Osteoblast (primary cell): ENCODE measurements around the gene CDK5R1. TPM values are rescaled to one million over a fixed set of nuclear protein-coding genes. Genes with fewer than 3 reads are reported as not detected.

Experiments used
- DNase-seq: peaks from one replicate; pipeline ENCODE4 v3.0.0; 2011; ENCODE audit warnings: low spot score, mixed read lengths; ENCODE audit not compliant: insufficient read length; ENCODE audit errors: missing footprints
- H2AFZ ChIP-seq: 2 replicates; pipeline ENCODE4 v1.6.0; 2011; ENCODE audit warnings: mild to moderate bottlenecking, low read length
- H3K27ac ChIP-seq: 2 replicates; pipeline ENCODE4 v1.5.1; 2011; ENCODE audit warnings: mild to moderate bottlenecking, low read depth, low read length, moderate library complexity
- H3K27me3 ChIP-seq: 2 replicates; pipeline ENCODE4 v1.6.0; 2012; ENCODE audit warnings: mild to moderate bottlenecking, control low read depth, inconsistent platforms, low read length, moderate library complexity; ENCODE audit not compliant: insufficient read depth
- H3K36me3 ChIP-seq: 2 replicates; pipeline ENCODE4 v1.5.1; 2011; ENCODE audit warnings: mild to moderate bottlenecking, low read length, control low read depth, moderate library complexity; ENCODE audit not compliant: insufficient read depth
- H3K4me1 ChIP-seq: 2 replicates; pipeline ENCODE4 v1.5.1; 2011; ENCODE audit warnings: mild to moderate bottlenecking, low read length, control low read depth, moderate library complexity; ENCODE audit not compliant: insufficient read depth
- H3K4me2 ChIP-seq: 2 replicates; pipeline ENCODE4 v1.6.0; 2011; ENCODE audit warnings: mild to moderate bottlenecking, low read length; ENCODE audit not compliant: insufficient read depth
- H3K4me3 ChIP-seq: fragments of 200-600 bp; sonication (generic); 3 replicates; pipeline ENCODE4 v1.5.1; 2012; ENCODE audit warnings: mild to moderate bottlenecking, low read length, inconsistent platforms; ENCODE audit not compliant: insufficient read depth
- H3K79me2 ChIP-seq: 2 replicates; pipeline ENCODE4 v1.6.0; 2012; ENCODE audit warnings: mild to moderate bottlenecking, low read length, control low read depth, inconsistent platforms; ENCODE audit not compliant: insufficient read depth
- H3K9me3 ChIP-seq: 2 replicates; pipeline ENCODE4 v1.5.1; 2011; ENCODE audit warnings: low read depth, low read length, control low read depth
- H4K20me1 ChIP-seq: 2 replicates; pipeline ENCODE4 v1.6.0; 2012; ENCODE audit warnings: mild to moderate bottlenecking, low read length, control low read depth; ENCODE audit not compliant: insufficient read depth
- total RNA-seq: library from RNA; depleted of rRNA; stranded (reverse); fragments of >200 nt; gene quantifications from 2 replicates; pipeline ENCODE4 v1.2.3, GENCODE V29; 2012
- TF ChIP-seq, protein P1 (sequence below): IDR thresholded peaks from 2 replicates; pipeline ENCODE4 v1.5.1; 2011; ENCODE audit warnings: mild to moderate bottlenecking, low read depth, low read length, moderate library complexity; ENCODE audit errors: extremely low read depth

CDK5R1 gene
- total RNA-seq, 1 donor = 0.72 TPM

DNA sequence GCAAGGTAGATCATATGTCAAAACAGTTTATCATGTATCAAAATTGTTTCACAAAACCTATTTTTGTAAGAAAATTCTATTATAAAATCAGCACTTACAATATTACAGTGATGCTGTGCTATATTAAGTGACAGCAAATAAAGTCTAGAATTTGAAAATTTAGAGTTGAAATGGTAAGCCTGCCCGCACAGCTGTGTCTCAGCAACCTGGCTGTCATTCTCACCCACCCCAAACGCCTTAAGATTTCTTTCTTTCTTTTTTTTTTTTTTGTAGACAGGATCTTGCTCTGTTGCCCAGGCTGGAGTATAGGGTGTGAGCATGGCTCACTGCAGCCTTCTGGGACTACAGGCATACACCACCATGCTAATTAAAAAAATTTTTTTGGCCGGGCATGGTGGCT is 26.8 kb downstream of the CDK5R1 start:
- no peaks in the 10 kb centered on the region for H3K27me3 ChIP-seq
- no peak overlapping the region for H3K4me3 ChIP-seq
- H3K79me2 ChIP-seq = no peaks in the 10 kb centered on the region
- no peak overlapping the region for H3K27ac ChIP-seq
- no peak overlapping the region for H2AFZ ChIP-seq
- no peak overlapping the region for H3K4me2 ChIP-seq
- no peaks in the 10 kb centered on the region for H3K36me3 ChIP-seq
- H3K4me1 ChIP-seq = no peaks in the 10 kb centered on the region
- H4K20me1 ChIP-seq = no peaks in the 10 kb centered on the region
- no peaks in the 10 kb centered on the region for H3K9me3 ChIP-seq
- TF ChIP-seq, protein P1, sequence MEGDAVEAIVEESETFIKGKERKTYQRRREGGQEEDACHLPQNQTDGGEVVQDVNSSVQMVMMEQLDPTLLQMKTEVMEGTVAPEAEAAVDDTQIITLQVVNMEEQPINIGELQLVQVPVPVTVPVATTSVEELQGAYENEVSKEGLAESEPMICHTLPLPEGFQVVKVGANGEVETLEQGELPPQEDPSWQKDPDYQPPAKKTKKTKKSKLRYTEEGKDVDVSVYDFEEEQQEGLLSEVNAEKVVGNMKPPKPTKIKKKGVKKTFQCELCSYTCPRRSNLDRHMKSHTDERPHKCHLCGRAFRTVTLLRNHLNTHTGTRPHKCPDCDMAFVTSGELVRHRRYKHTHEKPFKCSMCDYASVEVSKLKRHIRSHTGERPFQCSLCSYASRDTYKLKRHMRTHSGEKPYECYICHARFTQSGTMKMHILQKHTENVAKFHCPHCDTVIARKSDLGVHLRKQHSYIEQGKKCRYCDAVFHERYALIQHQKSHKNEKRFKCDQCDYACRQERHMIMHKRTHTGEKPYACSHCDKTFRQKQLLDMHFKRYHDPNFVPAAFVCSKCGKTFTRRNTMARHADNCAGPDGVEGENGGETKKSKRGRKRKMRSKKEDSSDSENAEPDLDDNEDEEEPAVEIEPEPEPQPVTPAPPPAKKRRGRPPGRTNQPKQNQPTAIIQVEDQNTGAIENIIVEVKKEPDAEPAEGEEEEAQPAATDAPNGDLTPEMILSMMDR = no peak
- DNase-seq = no peak

DNA sequence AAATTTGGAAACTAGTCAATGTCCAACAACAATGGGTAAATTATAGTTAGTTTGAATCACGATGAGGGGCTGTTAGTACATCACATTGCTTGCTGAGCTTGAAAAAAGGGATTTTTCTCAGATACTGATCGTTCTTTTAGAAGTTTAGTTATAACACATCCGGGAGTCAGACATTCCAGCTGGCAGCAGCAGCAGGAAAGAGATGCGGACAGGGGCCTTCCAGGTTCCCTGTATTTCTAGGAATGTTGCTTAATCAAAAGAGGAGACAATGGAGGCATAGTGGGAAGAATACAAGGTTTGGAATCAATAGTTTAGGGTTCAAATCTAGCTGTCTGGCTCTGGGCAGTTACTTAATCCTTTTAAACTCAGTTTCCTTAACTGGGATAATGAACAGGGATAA is 27.8 kb downstream of the CDK5R1 start:
- Histone ChIP-seq H3K79me2 (no peaks in the 10 kb centered on the region), H2AFZ (no peak overlapping the region), H3K4me3 (no peak overlapping the region), H3K9me3 (no peaks in the 10 kb centered on the region), H4K20me1 (no peaks in the 10 kb centered on the region), H3K4me1 (peaks cover under 1% of the 10 kb centered on the region), H3K27ac (no peak overlapping the region), H3K36me3 (no peaks in the 10 kb centered on the region), H3K27me3 (no peaks in the 10 kb centered on the region), H3K4me2 (no peak overlapping the region)
- TF ChIP-seq, protein P1 = no peak
- no peak for DNase-seq

DNA sequence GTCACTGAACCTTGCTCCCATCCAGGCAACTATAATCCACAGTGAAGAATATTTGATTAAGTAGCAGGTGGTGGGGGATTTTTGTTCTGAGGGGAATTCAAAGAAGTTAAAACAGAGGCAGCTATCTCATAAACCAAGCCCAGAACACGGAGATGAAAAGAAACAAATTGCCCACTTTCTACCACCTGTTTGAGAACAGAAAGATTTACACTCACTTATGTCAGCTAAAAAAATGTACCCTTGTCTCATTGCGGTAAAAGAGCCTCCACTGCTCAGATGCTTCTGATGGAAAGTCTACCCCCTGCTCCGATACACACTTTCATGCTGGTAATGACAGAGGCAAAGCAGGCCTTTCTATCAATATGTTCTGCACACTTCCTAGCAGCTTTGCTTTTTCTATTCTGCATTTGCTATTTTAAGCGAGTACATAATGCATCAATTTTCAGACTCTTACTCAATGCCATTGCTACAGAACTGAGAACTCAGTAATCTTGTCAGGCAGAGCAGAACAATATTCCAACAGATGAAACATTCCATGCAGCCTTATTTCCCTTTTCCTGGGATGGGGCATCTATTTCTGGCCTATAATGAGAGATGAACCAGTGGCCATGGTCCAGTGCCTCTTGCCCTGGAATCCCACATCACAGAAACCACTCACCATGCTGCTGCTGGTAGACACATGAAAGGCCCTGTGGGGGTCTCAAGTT is 29.0 kb downstream of the CDK5R1 start:
- Histone ChIP-seq H2AFZ (no peak overlapping the region), H3K9me3 (no peaks in the 10 kb centered on the region), H4K20me1 (no peaks in the 10 kb centered on the region), H3K36me3 (no peaks in the 10 kb centered on the region), H3K4me2 (no peak overlapping the region), H3K27me3 (no peaks in the 10 kb centered on the region), H3K27ac (no peak overlapping the region), H3K4me3 (no peak overlapping the region), H3K4me1 (peaks cover 8% of the 10 kb centered on the region), H3K79me2 (no peaks in the 10 kb centered on the region)
- TF ChIP-seq, protein P1 = no peak
- no peak for DNase-seq

DNA sequence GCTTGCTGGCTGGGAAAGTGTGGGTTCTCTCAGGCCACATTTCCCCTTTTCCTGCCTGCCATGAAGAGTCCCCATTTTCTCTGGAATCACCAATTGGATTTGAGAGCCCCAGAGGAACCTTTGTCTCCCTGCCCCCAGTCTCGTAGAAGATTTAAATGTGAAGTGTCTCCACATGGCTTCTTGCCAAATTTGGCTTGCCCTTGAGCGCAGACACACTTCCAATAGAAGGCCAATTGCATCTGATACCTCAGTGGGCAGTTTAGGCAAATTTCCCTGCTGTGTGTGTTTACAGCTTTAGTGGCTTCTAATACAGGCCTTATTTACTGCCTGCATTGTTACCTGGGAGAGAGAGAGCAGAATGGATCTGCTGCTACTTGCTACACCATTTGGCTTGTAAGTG is 29.7 kb downstream of the CDK5R1 start:
- Histone ChIP-seq H3K79me2 (no peaks in the 10 kb centered on the region), H3K4me2 (no peak overlapping the region), H3K4me3 (no peak overlapping the region), H2AFZ (no peak overlapping the region), H3K36me3 (no peaks in the 10 kb centered on the region), H3K9me3 (no peaks in the 10 kb centered on the region), H4K20me1 (no peaks in the 10 kb centered on the region), H3K27ac (no peak overlapping the region), H3K4me1 (peaks cover 8% of the 10 kb centered on the region), H3K27me3 (no peaks in the 10 kb centered on the region)
- TF ChIP-seq, protein P1 = no peak
- DNase-seq = no peak
